Measurements from ENCODE around the gene PGLYRP2.

The PGLYRP2 gene

DNA sequence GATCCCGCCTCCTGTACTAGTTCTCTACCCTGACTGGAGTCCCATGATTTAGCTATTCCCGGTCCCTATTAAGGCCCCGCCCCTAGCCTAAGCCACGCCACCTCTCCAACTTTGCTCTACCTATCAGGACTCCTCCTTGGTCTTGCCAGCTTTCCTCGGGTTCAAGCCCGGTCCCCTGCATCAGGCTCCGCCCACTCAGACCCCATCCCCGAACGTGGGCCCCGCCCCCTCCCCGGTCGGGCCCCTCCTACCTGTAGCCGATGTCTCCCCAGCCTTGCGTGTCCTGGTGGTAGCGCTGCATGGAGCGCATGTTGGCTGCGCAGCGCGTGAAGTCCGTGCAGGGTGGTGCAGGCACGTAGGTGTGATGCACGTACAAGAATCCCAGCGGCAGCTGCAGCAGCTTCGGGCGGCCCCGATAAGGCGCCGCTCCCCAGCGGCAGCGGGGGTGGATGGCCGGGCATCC lies 7.6 kb downstream of the PGLYRP2 start:
- TF ChIP-seq, protein P1, sequence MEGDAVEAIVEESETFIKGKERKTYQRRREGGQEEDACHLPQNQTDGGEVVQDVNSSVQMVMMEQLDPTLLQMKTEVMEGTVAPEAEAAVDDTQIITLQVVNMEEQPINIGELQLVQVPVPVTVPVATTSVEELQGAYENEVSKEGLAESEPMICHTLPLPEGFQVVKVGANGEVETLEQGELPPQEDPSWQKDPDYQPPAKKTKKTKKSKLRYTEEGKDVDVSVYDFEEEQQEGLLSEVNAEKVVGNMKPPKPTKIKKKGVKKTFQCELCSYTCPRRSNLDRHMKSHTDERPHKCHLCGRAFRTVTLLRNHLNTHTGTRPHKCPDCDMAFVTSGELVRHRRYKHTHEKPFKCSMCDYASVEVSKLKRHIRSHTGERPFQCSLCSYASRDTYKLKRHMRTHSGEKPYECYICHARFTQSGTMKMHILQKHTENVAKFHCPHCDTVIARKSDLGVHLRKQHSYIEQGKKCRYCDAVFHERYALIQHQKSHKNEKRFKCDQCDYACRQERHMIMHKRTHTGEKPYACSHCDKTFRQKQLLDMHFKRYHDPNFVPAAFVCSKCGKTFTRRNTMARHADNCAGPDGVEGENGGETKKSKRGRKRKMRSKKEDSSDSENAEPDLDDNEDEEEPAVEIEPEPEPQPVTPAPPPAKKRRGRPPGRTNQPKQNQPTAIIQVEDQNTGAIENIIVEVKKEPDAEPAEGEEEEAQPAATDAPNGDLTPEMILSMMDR (IDR thresholded peaks at IDR 0.05; ENCODE audit: control insufficient read depth, extremely low read depth, insufficient read depth) = no peak
- no peak overlapping the region for H3K4me3 ChIP-seq (ENCODE audit: low read depth, low read length)
- no peak for DNase-seq (ENCODE audit: low read depth)

DNA sequence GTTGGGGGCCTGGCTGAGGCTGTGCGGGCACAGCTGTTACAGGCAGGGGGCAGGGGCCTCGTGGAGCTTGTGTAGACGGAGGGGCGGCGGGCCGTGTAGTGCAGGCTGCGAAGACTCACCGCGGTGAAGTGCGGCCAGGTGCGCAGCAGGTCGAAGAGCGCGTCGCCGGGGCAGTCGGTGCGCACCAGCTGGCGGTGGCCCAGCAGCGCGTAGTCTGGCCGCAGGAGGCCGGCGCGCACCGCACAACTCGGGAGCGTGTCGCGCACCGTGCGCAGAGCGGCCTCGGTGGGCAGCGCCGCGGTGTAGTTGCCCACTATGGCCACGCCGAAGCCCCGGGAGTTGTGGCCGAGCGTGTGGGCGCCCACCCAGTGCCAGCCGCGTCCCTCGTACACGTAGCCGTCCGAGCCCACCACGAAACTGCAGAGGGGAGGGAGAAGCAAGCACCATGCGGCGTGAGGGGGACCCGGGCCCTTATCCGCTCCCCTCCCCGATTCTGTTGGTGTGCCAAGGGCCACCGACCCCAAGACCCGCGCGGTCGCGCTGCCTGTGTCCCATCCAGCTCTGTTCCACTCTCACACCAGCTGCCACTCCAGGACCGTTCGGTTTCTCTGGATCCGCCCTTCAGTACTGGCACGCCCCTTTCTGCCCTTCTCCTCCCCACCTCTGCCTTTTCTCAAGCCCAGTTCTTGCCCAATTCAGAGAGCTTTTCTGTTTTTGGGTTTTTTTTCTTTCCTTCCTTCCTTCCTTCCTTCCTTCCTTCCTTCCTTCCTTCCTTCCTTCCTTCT lies 9.6 kb downstream of the PGLYRP2 start:
- DNase-seq (ENCODE audit: low read depth) = no peak
- no peak overlapping the region for H3K4me3 ChIP-seq (ENCODE audit: low read depth, low read length)
- TF ChIP-seq, protein P1 (IDR thresholded peaks at IDR 0.05; ENCODE audit: control insufficient read depth, extremely low read depth, insufficient read depth) = no peak

DNA sequence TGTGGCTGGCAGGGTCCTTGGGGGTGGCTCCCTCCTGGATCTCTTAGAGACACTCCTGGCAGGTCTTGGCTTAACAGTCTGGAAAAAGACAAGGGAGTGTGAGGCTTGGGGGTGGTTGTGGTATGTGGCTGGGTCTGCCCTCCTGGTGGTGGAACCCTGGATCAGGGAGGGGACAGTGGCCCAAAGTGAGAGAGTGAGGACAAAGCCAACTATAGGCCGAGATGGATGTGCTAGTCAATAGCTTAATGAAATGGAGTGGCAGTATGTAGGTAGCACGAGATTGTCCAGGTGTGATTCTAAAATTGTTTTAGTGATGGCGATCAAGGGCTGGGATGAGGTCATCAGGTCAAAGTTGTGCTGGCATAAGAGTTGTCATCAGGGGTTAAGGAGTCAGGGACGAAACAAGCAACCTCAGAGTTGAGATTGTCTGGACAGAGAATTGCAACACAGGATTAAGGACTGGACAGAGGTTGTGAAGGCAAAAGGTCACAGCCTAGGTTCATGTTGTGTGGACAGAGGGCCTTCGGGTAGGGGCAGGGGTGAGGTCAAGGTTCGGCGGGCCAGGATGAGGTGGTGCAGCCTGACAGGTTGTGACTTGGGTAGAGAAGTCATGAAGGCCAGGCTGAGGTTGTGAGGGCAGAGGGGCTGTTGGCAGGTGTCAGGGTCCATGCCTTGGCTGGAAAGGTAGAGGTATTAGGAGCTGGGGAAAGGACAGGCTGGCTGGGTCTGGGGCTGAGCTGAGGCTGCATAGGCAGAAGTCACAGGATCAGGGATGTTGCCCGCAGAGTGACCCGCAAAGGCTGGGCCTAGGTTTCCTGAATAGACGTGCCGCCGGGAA lies 10.4 kb downstream of the PGLYRP2 start:
- TF ChIP-seq, protein P1 (IDR thresholded peaks at IDR 0.05; ENCODE audit: control insufficient read depth, extremely low read depth, insufficient read depth) = no peak
- H3K4me3 ChIP-seq (ENCODE audit: low read depth, low read length) = no peak overlapping the region
- no peak for DNase-seq (ENCODE audit: low read depth)

DNA sequence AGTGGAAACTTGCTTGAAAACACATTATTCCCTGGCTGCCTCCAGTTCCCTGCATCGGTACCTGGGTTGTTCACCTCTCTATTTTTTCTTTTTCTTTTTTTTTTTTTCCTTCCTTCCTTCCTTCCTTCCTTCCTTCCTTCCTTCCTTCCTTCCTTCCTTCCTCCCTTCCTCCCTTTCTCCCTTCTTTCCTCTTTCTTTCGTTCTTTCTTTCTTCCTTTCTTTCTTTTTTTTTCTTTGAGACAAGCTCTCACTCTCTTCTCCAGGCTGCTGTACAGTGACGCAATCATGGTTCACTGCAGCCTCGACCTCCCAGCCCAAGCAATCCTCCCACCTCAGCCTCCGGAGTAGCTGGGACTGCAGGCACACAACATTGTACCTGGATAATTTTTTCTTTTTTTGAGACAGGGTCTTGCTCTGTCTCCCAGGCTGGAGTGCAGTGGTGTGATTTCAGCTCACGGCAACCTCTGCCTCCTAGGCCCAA lies 11.5 kb downstream of the PGLYRP2 start:
- H3K4me3 ChIP-seq (ENCODE audit: low read depth, low read length) = no peak overlapping the region
- DNase-seq (ENCODE audit: low read depth) = no peak
- TF ChIP-seq, protein P1 (IDR thresholded peaks at IDR 0.05; ENCODE audit: control insufficient read depth, extremely low read depth, insufficient read depth) = no peak

DNA sequence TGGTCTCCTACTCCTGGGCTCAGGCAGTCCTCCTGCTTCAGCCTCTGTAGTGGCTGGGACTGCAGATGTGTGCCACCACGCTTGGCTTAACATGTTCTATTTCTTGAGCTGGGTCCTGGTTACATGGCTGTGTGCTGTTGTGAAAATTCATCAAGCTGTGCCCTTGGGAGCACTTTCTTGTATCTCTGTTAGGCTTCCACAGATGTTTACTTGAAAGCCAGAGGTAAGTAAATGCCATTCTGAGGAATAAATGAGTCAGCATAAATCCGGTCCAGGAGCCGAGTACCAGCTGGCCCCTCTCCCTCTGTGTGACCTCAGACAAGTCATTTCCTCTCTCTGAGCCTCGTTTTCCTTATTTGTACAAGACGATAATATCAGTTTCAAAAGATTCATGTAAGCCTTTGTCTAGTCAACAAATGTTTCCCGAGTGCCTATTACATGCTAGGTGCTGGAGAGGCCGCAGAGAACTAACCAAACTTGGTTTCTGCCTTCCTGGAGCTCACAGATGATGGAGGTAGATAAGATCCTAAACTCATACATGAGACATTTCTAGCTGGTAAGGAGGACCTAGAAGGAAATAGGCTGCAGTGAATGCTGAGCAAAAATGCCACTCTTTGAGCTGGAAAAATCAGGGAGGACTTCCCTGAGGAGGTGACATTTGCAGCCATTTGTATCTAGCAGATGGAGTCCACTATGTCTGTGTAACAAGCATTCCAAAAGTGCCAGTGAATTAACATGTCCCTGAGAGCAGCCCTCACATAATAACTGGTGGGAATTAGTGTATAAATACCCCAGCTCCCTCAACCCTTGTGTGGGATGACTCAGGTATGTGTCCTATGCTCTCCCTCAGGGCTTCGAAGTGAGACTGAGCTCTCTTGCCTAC lies 12.2 kb downstream of the PGLYRP2 start:
- H3K4me3 ChIP-seq (ENCODE audit: low read depth, low read length) = no peak overlapping the region
- DNase-seq (ENCODE audit: low read depth) = peak; percentile 94
- TF ChIP-seq, protein P1 (IDR thresholded peaks at IDR 0.05; ENCODE audit: control insufficient read depth, extremely low read depth, insufficient read depth) = no peak
